Skeletal muscle tissue (tissue), 4 donors: ENCODE measurements around the gene KIF19. TPM values are rescaled to one million over a fixed set of nuclear protein-coding genes. Genes with fewer than 3 reads are reported as not detected.

ENCODE experiments used
- H3K27ac ChIP-seq: one replicate; pipeline ENCODE4 v1.7.0; 2013; ENCODE audit warnings: mild to moderate bottlenecking, low read depth, low read length, inconsistent platforms
- H3K27me3 ChIP-seq, 3 donors: one replicate each; pipeline ENCODE4 v1.7.0; 2013; ENCODE audit warnings: low read length in 3 of 3; ENCODE audit not compliant: control insufficient read depth in 3 of 3, insufficient read depth in 3 of 3
- H3K36me3 ChIP-seq, 3 donors: one replicate each; pipeline ENCODE4 v1.7.0; 2013; ENCODE audit warnings: low read length in 3 of 3; ENCODE audit not compliant: control insufficient read depth in 3 of 3, insufficient read depth in 3 of 3
- H3K4me1 ChIP-seq, 3 donors: one replicate each; pipeline ENCODE4 v1.7.0; 2013; ENCODE audit warnings: low read length in 3 of 3, mild to moderate bottlenecking in 3 of 3; ENCODE audit not compliant: control insufficient read depth in 3 of 3, insufficient read depth in 3 of 3
- H3K4me3 ChIP-seq, 3 donors: one replicate each; pipeline ENCODE4 v1.7.0; 2013; ENCODE audit warnings: low read length in 3 of 3
- H3K9ac ChIP-seq, 3 donors: one replicate each; pipeline ENCODE4 v1.7.0; 2013; ENCODE audit warnings: low read length in 3 of 3, mild to moderate bottlenecking in 3 of 3, moderate library complexity in 2 of 3, low read depth in 1 of 3
- H3K9me3 ChIP-seq, 3 donors: one replicate each; pipeline ENCODE4 v1.7.0; 2013; ENCODE audit warnings: low read length in 3 of 3; ENCODE audit not compliant: control insufficient read depth in 3 of 3
- total RNA-seq: library from RNA; depleted of rRNA; stranded (reverse); fragments of >200 nt; gene quantifications from one replicate; pipeline ENCODE4 v1.2.3, GENCODE V29; 2014
- donor health status: Osteomylitis.

The KIF19 gene
- total RNA-seq, 1 donor from 2014 or later, result 1.0 TPM

DNA sequence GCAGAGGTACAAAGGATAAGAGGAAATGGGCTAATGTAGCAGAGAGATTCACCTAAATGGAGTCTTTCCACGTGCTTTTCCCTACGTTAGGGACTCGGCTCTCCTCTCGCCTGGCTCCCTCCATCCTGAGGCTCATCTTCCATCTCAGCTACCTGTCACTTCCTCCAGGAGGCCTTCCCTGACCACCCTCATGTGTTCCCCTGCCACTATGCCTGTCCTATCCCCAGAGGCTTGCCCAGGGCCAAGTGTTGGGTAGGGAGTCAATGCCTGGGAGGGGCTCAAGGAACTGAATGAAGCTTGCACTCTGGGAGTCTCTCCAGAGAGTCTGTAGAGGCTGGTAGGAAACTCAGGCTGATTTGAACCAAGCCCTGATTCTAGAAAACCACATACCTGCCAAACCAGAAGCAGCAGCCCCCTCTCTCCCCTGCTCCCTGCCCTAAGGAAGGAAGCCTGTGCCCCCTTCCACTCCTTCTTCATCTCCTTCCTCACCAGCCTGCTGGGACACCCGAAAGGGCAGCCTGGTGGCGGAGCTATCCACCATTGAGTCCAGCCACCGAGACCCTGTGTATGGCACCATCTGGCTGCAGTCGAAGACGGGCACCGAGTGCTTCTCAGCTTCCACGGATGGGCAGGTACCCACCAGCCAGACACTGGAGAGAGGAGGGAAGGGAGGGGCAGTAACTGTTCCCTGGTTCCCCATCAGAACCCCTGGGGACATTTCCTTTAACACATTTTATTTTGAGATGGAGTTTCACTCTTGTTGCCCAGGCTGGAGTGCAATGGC, 26.6 kb upstream of the KIF19 start:
- Histone ChIP-seq H3K9me3 (no peaks in the 10 kb centered on the region), H3K27me3 (peaks cover 0 to 8% (median 0%) of the 10 kb centered on the region in 3 donors), H3K9ac (no peak overlapping the region), H3K4me3 (no peak overlapping the region), H3K36me3 (no peaks in the 10 kb centered on the region), H3K27ac (no peak overlapping the region), H3K4me1 (peaks cover 0 to 10% (median 0%) of the 10 kb centered on the region in 3 donors)

DNA sequence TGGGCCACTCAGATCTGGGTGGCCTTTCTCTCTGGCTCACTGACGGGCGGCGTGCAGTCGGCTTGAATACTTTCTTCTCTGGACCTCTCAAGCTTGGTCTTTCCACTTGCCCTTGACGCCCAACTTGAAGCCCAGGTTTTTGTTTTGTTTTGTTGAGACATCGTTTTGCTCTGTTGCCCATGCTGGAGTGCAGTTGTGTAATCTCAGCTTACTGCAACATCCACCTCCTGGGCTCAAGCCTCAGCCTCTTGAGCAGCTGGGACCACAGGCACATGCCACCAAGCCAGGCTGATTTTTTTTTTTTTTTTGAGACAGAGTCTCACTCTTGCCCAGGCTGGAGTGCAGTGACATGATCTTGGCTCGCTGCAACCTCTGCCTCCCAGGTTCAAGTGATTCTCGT, 22.7 kb upstream of the KIF19 start:
- Histone ChIP-seq H3K9ac (no peak overlapping the region), H3K36me3 (no peaks in the 10 kb centered on the region), H3K9me3 (no peaks in the 10 kb centered on the region), H3K4me1 (peaks cover 0 to 6% (median 0%) of the 10 kb centered on the region in 3 donors), H3K27ac (no peak overlapping the region), H3K27me3 (peaks cover 0 to 8% (median 2%) of the 10 kb centered on the region in 3 donors), H3K4me3 (no peak overlapping the region)

DNA sequence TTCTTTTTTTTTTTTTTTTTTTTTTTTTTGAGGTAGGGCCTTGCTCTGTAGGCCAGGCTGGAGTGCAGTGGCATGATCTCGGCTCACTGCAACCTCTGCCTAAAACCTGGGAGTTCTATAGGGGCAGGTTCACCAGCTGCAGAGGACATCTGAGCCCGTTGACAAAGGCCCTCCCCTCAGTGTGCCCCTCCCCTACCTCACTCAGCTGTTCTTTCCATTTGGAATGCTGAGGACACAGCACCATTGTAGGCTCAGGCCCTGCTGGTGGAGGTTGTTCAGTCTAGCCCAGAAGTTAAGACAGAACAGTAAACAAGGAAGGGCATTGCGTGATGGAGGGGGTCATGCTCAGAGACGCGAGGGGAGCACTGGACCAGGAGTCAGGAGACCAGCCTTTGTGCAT, 21.8 kb upstream of the KIF19 start:
- Histone ChIP-seq H3K9me3 (no peaks in the 10 kb centered on the region), H3K4me3 (no peak overlapping the region), H3K27ac (no peak overlapping the region), H3K27me3 (peaks cover 0 to 10% (median 2%) of the 10 kb centered on the region in 3 donors), H3K36me3 (no peaks in the 10 kb centered on the region), H3K9ac (no peak overlapping the region), H3K4me1 (peaks cover 0 to 6% (median 0%) of the 10 kb centered on the region in 3 donors)

DNA sequence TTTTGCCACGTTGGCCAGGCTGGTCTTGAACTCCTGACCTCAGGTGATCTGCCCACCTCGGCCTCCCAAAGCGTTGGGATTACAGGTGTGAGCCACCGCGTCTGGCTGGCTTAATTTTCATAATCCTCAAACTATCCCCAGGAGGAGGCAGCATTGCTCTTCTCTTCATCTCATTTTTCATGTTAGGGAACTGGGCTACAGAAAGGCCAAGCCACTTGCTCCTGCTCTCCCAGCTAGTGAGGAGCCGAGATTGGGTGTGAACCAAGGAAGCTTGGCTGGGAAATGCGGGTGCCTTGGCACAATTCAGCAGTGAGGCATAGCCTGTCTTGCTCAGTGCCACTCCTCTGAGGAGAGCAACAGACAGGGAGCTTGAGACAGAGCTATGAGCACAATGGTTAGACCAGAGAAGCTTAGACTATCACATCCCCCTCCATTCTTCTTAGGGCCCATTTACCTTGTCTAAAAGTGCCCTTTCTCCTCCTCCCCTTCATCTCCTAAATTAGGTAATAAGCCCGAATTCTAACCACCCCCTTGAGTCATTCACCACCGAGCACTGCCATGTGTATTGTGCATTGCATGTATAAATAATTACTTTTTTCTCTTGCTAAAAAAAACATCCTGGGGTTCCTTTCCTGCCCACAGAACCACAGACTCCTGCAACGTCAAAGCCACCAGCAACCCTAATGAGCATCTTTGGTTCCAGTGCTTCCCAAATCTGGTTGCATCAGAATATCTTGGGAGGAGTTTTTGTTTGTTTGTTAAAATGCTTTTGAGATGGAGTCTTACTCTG, 20.0 kb upstream of the KIF19 start:
- H3K4me1 ChIP-seq, result peaks cover 0 to 4% (median 0%) of the 10 kb centered on the region in 3 donors
- peaks cover 0 to 4% (median 2%) of the 10 kb centered on the region in 3 donors for H3K27me3 ChIP-seq
- no peak overlapping the region for H3K4me3 ChIP-seq
- no peak overlapping the region for H3K27ac ChIP-seq
- H3K36me3 ChIP-seq, result no peaks in the 10 kb centered on the region
- H3K9ac ChIP-seq, result no peak overlapping the region
- H3K9me3 ChIP-seq, result no peaks in the 10 kb centered on the region

DNA sequence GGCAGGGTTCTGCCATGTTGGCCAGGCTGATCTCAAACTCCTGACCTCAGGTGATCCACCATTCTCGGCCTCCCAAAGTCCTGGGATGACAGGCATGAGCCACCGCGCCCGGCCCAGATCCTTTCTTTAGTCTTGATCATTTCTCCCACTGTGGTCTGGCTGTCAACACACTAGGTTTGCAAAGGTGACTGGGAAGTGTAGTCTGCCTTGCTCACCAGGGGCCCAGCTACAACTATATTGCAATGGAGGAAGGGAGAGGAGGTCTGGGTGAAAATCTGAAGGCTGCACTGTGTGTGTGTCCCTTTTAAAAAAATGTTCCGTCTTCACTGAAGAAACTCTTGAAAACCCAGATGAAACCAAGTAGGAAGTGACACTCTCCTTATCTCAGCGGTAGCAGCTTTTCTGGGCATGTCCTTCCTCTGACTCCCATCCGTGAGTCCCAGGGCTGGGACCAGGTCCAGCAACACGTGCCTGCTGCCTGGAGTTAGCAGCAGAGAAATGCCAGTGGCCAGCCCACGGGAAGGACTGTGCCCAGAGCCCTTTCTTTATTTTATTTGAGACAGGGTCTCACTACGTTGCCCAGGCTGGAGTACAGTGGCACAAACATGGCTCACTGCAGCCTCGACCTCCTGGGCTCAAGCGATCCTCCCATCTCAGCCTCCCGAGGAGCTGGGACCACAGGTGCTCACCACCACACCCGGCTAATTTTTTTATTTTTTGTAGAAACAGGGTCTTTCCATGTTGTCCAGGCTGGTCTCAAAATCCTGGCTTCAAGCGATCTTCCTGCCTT, 17.8 kb upstream of the KIF19 start:
- Histone ChIP-seq H3K4me1 (no peaks in the 10 kb centered on the region), H3K27ac (no peak overlapping the region), H3K27me3 (peaks cover 0 to 6% (median 2%) of the 10 kb centered on the region in 3 donors), H3K4me3 (no peak overlapping the region), H3K36me3 (no peaks in the 10 kb centered on the region), H3K9ac (no peak overlapping the region), H3K9me3 (peaks cover 0 to 4% (median 3%) of the 10 kb centered on the region in 3 donors)

DNA sequence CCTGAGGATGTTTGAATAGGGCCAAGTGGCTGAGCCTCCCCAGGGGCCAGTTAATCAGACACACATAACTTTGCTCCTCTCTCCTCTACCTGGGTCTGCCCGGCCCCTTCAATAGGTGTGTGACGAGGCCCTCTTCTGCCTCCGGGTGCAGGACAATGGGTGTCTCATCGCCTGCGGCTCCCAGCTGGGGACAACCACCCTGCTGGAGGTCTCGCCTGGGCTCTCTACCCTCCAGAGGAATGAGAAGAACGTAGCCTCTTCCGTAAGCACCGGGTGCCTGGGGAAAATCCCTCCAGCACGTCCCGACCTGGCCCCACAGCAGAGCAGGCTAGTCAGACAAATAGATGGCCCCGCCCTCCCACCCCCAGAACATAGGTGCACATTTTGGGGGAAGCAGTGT, 16.1 kb upstream of the KIF19 start:
- no peaks in the 10 kb centered on the region for H3K36me3 ChIP-seq
- no peak overlapping the region for H3K27ac ChIP-seq
- no peak overlapping the region for H3K9ac ChIP-seq
- no peaks in the 10 kb centered on the region for H3K4me1 ChIP-seq
- H3K9me3 ChIP-seq, result peaks cover 0 to 4% (median 3%) of the 10 kb centered on the region in 3 donors
- peaks cover 0 to 10% (median 2%) of the 10 kb centered on the region in 3 donors for H3K27me3 ChIP-seq
- no peak overlapping the region for H3K4me3 ChIP-seq

DNA sequence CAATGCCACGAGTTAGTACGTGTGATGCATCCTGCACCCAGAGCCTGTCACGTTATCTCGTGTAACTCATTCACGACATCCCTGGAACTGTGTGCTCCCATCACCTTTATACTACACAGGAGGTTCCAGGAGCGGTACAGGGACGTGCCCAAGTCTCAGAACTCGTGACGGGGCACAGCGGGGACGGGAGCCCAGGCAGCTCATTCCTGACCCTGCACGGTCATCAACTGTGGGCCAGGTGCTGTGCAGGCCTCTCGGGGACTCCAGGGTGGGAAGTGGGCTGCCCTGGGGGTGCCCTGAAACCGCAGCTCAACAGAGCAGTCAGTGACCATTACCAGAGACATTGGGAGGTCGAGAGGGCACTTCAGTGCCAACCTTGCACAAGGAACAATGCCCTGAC, 11.1 kb upstream of the KIF19 start:
- Histone ChIP-seq H3K36me3 (no peaks in the 10 kb centered on the region), H3K9ac (no peak overlapping the region), H3K9me3 (peaks cover 0 to 4% (median 3%) of the 10 kb centered on the region in 3 donors), H3K4me1 (no peaks in the 10 kb centered on the region), H3K4me3 (no peak overlapping the region), H3K27me3 (peaks cover 0 to 6% (median 5%) of the 10 kb centered on the region in 3 donors), H3K27ac (no peak overlapping the region)

DNA sequence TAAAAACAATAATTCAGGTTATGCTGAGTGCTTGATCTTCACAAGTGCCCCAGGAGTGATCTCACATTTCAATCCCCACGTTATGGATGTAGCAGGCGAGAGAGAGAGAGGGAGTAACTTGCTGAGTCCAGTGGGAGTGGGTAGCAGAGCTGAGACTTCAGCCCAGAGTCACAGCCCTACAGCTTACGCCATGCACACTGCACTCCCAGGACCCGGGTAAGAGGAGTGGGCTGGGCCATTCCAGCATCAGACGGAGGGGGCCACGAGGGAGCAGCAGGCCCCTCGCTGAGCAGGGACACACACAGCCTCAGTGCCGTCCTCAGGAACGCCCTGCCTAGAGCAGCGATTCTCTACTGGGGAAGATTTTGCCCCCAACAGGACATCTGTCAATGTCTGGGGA, 9.8 kb upstream of the KIF19 start:
- H3K9me3 ChIP-seq, result peaks cover 0 to 4% (median 3%) of the 10 kb centered on the region in 3 donors
- peaks cover 0 to 6% (median 5%) of the 10 kb centered on the region in 3 donors for H3K27me3 ChIP-seq
- H3K9ac ChIP-seq, result no peak overlapping the region
- no peaks in the 10 kb centered on the region for H3K36me3 ChIP-seq
- H3K27ac ChIP-seq, result no peak overlapping the region
- no peak overlapping the region for H3K4me3 ChIP-seq
- no peaks in the 10 kb centered on the region for H3K4me1 ChIP-seq

DNA sequence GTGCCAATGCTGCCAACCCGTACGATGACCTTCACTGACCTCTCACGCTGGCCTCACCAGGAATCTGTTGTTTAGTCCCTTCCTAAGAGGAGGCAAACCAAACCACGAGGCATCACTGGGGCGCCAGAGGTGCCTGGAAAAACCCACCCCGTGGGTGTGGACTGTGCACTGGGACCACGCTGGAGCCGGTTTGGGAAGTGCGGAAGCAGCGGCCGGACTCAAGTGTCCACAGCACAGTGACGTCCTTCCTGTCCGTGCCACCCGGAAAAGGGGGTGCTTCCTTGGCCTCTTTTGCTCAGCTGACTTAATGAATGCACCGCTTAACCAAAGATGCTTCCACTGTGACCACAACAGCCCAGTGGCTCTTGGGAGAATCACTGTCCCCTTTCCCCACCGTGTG, 9.0 kb upstream of the KIF19 start:
- H3K4me1 ChIP-seq, result no peaks in the 10 kb centered on the region
- H3K9ac ChIP-seq, result no peak overlapping the region
- peaks cover 0 to 4% (median 3%) of the 10 kb centered on the region in 3 donors for H3K9me3 ChIP-seq
- H3K27me3 ChIP-seq, result peaks cover 0 to 10% (median 8%) of the 10 kb centered on the region in 3 donors
- H3K4me3 ChIP-seq, result no peak overlapping the region
- no peaks in the 10 kb centered on the region for H3K36me3 ChIP-seq
- no peak overlapping the region for H3K27ac ChIP-seq
